GM18909 (cell line): ENCODE data around the gene MINDY4.
"Not testable (repeated sequence)": the region's sequence is repeated elsewhere in the genome, so short reads cannot be mapped to it uniquely, and the experiment has no call there.

Experiments
- ATAC-seq: cut with Tn5 transposase; IDR thresholded peaks from one replicate; pipeline ENCODE4 v1.9.1; 2021; ENCODE audit warnings: mild to moderate bottlenecking; ENCODE audit not compliant: unreplicated experiment, poor library complexity

MINDY4 gene

GRCh38 chr7:30826181-30826580 is 55.0 kb downstream of the MINDY4 start:
- no peak for ATAC-seq

GRCh38 chr7:30828591-30828990 is 57.4 kb downstream of the MINDY4 start:
- ATAC-seq: no peak

- ATAC-seq: no peak
These were observed 58.3 kb downstream of the MINDY4 start for GRCh38 chr7:30829471-30829870.

- ATAC-seq: no peak
These were observed 60.0 kb downstream of the MINDY4 start for GRCh38 chr7:30831227-30831626.

GRCh38 chr7:30831936-30832335 is 60.7 kb downstream of the MINDY4 start:
- ATAC-seq: no peak

GRCh38 chr7:30834017-30834674 is 62.9 kb downstream of the MINDY4 start:
- not testable (repeated sequence) for ATAC-seq

- ATAC-seq: no peak
These were observed 64.2 kb downstream of the MINDY4 start for GRCh38 chr7:30835396-30835915.

GRCh38 chr7:30836991-30837390 is 65.8 kb downstream of the MINDY4 start:
- no peak for ATAC-seq

- no peak for ATAC-seq
These were observed 66.4 kb downstream of the MINDY4 start for GRCh38 chr7:30837581-30837980.

GRCh38 chr7:30838008-30838407 is 66.8 kb downstream of the MINDY4 start:
- no peak for ATAC-seq

- ATAC-seq: no peak
These were observed 69.2 kb downstream of the MINDY4 start for GRCh38 chr7:30840141-30841024.

- no peak for ATAC-seq
These were observed 70.0 kb downstream of the MINDY4 start for GRCh38 chr7:30841025-30841735.

GRCh38 chr7:30841801-30842541 is 70.8 kb downstream of the MINDY4 start:
- ATAC-seq: no peak

- no peak for ATAC-seq
These were observed 71.6 kb downstream of the MINDY4 start for GRCh38 chr7:30842542-30843451.

GRCh38 chr7:30843741-30844482 is 72.7 kb downstream of the MINDY4 start:
- ATAC-seq: no peak

GRCh38 chr7:30844483-30844874 is 73.3 kb downstream of the MINDY4 start:
- ATAC-seq: no peak

GRCh38 chr7:30844916-30845315 is 73.7 kb downstream of the MINDY4 start:
- ATAC-seq: no peak

GRCh38 chr7:30845426-30846135 is 74.4 kb downstream of the MINDY4 start:
- no peak for ATAC-seq
